Measurements from ENCODE around the gene SLC12A2. TPM values are rescaled to one million over a fixed set of nuclear protein-coding genes. Genes with fewer than 3 reads are reported as not detected.

Gene SLC12A2
- total and polyA plus RNA-seq, 4 donors: 32.0 to 198 (median 86.0) TPM

- Histone ChIP-seq H3K4me3 (ENCODE audit: low read depth, low read length) (no peak overlapping the region), H3K36me3 (ENCODE audit: control insufficient read depth, insufficient read depth, low read length) (peaks cover 4% of the 10 kb centered on the region), H3K27ac (ENCODE audit: low read depth, low read length) (no peak overlapping the region), H3K27me3 (ENCODE audit: control insufficient read depth, insufficient read depth, low read length) (no peaks in the 10 kb centered on the region), H3K9me3 (ENCODE audit: control insufficient read depth, insufficient read depth, low read length) (no peaks in the 10 kb centered on the region), H3K4me1 (ENCODE audit: control insufficient read depth, insufficient read depth, low read length) (no peaks in the 10 kb centered on the region)
- no peak for DNase-seq (ENCODE audit: low read depth in 4 of 6, low spot score in 6 of 6)
- no CpG with 5 or more reads among the region's 2 CpGs for WGBS (ENCODE audit: insufficient coverage)
Observed at GRCh38 chr5:128146671-128147070, 63.1 kb downstream of the SLC12A2 start.

GRCh38 chr5:128154943-128155342 lies 71.4 kb downstream of the SLC12A2 start:
- H3K36me3 ChIP-seq (ENCODE audit: control insufficient read depth, insufficient read depth, low read length): peaks cover 4% of the 10 kb centered on the region
- WGBS (ENCODE audit: insufficient coverage): 100% methylated on average over 1 of the region's 3 CpGs
- no peaks in the 10 kb centered on the region for H3K9me3 ChIP-seq (ENCODE audit: control insufficient read depth, insufficient read depth, low read length)
- H3K4me1 ChIP-seq (ENCODE audit: control insufficient read depth, insufficient read depth, low read length): no peaks in the 10 kb centered on the region
- H3K27ac ChIP-seq (ENCODE audit: low read depth, low read length): no peak overlapping the region
- H3K27me3 ChIP-seq (ENCODE audit: control insufficient read depth, insufficient read depth, low read length): no peaks in the 10 kb centered on the region
- no peak for DNase-seq (ENCODE audit: low read depth in 4 of 6, low spot score in 6 of 6)
- no peak overlapping the region for H3K4me3 ChIP-seq (ENCODE audit: low read depth, low read length)

- peaks cover 4% of the 10 kb centered on the region for H3K36me3 ChIP-seq (ENCODE audit: control insufficient read depth, insufficient read depth, low read length)
- no peak overlapping the region for H3K4me3 ChIP-seq (ENCODE audit: low read depth, low read length)
- H3K9me3 ChIP-seq (ENCODE audit: control insufficient read depth, insufficient read depth, low read length): no peaks in the 10 kb centered on the region
- H3K27ac ChIP-seq (ENCODE audit: low read depth, low read length): no peak overlapping the region
- no peak for DNase-seq (ENCODE audit: low read depth in 4 of 6, low spot score in 6 of 6)
- H3K27me3 ChIP-seq (ENCODE audit: control insufficient read depth, insufficient read depth, low read length): no peaks in the 10 kb centered on the region
- H3K4me1 ChIP-seq (ENCODE audit: control insufficient read depth, insufficient read depth, low read length): no peaks in the 10 kb centered on the region
Observed at GRCh38 chr5:128155776-128156175, 72.2 kb downstream of the SLC12A2 start.

- 100% methylated on average over 2 of the region's 3 CpGs for WGBS (ENCODE audit: insufficient coverage)
- Histone ChIP-seq H3K4me1 (ENCODE audit: control insufficient read depth, insufficient read depth, low read length) (no peaks in the 10 kb centered on the region), H3K36me3 (ENCODE audit: control insufficient read depth, insufficient read depth, low read length) (peaks cover 4% of the 10 kb centered on the region), H3K9me3 (ENCODE audit: control insufficient read depth, insufficient read depth, low read length) (no peaks in the 10 kb centered on the region), H3K27me3 (ENCODE audit: control insufficient read depth, insufficient read depth, low read length) (no peaks in the 10 kb centered on the region), H3K4me3 (ENCODE audit: low read depth, low read length) (no peak overlapping the region), H3K27ac (ENCODE audit: low read depth, low read length) (no peak overlapping the region)
- DNase-seq (ENCODE audit: low read depth in 4 of 6, low spot score in 6 of 6): no peak
Observed at GRCh38 chr5:128156521-128156920, 73.0 kb downstream of the SLC12A2 start.

GRCh38 chr5:128158342-128158741 lies 74.8 kb downstream of the SLC12A2 start:
- no peak for DNase-seq (ENCODE audit: low read depth in 4 of 6, low spot score in 6 of 6)
- no peak overlapping the region for H3K4me3 ChIP-seq (ENCODE audit: low read depth, low read length)
- no peaks in the 10 kb centered on the region for H3K27me3 ChIP-seq (ENCODE audit: control insufficient read depth, insufficient read depth, low read length)
- no peaks in the 10 kb centered on the region for H3K9me3 ChIP-seq (ENCODE audit: control insufficient read depth, insufficient read depth, low read length)
- H3K4me1 ChIP-seq (ENCODE audit: control insufficient read depth, insufficient read depth, low read length): no peaks in the 10 kb centered on the region
- peaks cover under 1% of the 10 kb centered on the region for H3K36me3 ChIP-seq (ENCODE audit: control insufficient read depth, insufficient read depth, low read length)
- no peak overlapping the region for H3K27ac ChIP-seq (ENCODE audit: low read depth, low read length)
- 40% methylated on average over 1 of the region's 3 CpGs for whole genome bisulfite sequencing (ENCODE audit: insufficient coverage)

GRCh38 chr5:128163991-128164390 lies 80.4 kb downstream of the SLC12A2 start:
- Histone ChIP-seq H3K4me3 (ENCODE audit: low read depth, low read length) (no peak overlapping the region), H3K27ac (ENCODE audit: low read depth, low read length) (no peak overlapping the region), H3K36me3 (ENCODE audit: control insufficient read depth, insufficient read depth, low read length) (no peaks in the 10 kb centered on the region), H3K9me3 (ENCODE audit: control insufficient read depth, insufficient read depth, low read length) (no peaks in the 10 kb centered on the region), H3K27me3 (ENCODE audit: control insufficient read depth, insufficient read depth, low read length) (no peaks in the 10 kb centered on the region), H3K4me1 (ENCODE audit: control insufficient read depth, insufficient read depth, low read length) (no peaks in the 10 kb centered on the region)
- WGBS (ENCODE audit: insufficient coverage): no CpG with 5 or more reads among the region's 2 CpGs
- no peak for DNase-seq (ENCODE audit: low read depth in 4 of 6, low spot score in 6 of 6)

- no CpG with 5 or more reads among the region's 2 CpGs for WGBS (ENCODE audit: insufficient coverage)
- H3K27ac ChIP-seq (ENCODE audit: low read depth, low read length): no peak overlapping the region
- H3K9me3 ChIP-seq (ENCODE audit: control insufficient read depth, insufficient read depth, low read length): no peaks in the 10 kb centered on the region
- no peak for DNase-seq (ENCODE audit: low read depth in 4 of 6, low spot score in 6 of 6)
- no peaks in the 10 kb centered on the region for H3K27me3 ChIP-seq (ENCODE audit: control insufficient read depth, insufficient read depth, low read length)
- no peaks in the 10 kb centered on the region for H3K4me1 ChIP-seq (ENCODE audit: control insufficient read depth, insufficient read depth, low read length)
- no peaks in the 10 kb centered on the region for H3K36me3 ChIP-seq (ENCODE audit: control insufficient read depth, insufficient read depth, low read length)
- H3K4me3 ChIP-seq (ENCODE audit: low read depth, low read length): no peak overlapping the region
Observed at GRCh38 chr5:128169401-128170017, 85.9 kb downstream of the SLC12A2 start.

GRCh38 chr5:128172102-128172501 lies 88.5 kb downstream of the SLC12A2 start:
- no peak for DNase-seq (ENCODE audit: low read depth in 4 of 6, low spot score in 6 of 6)
- no peak overlapping the region for H3K27ac ChIP-seq (ENCODE audit: low read depth, low read length)
- H3K27me3 ChIP-seq (ENCODE audit: control insufficient read depth, insufficient read depth, low read length): no peaks in the 10 kb centered on the region
- no peaks in the 10 kb centered on the region for H3K9me3 ChIP-seq (ENCODE audit: control insufficient read depth, insufficient read depth, low read length)
- no peaks in the 10 kb centered on the region for H3K36me3 ChIP-seq (ENCODE audit: control insufficient read depth, insufficient read depth, low read length)
- WGBS (ENCODE audit: insufficient coverage): no CpG with 5 or more reads among the region's 1 CpG
- H3K4me3 ChIP-seq (ENCODE audit: low read depth, low read length): no peak overlapping the region
- H3K4me1 ChIP-seq (ENCODE audit: control insufficient read depth, insufficient read depth, low read length): no peaks in the 10 kb centered on the region

GRCh38 chr5:128174951-128175350 lies 91.4 kb downstream of the SLC12A2 start:
- Histone ChIP-seq H3K4me3 (ENCODE audit: low read depth, low read length) (no peak overlapping the region), H3K36me3 (ENCODE audit: control insufficient read depth, insufficient read depth, low read length) (no peaks in the 10 kb centered on the region), H3K27me3 (ENCODE audit: control insufficient read depth, insufficient read depth, low read length) (no peaks in the 10 kb centered on the region), H3K4me1 (ENCODE audit: control insufficient read depth, insufficient read depth, low read length) (no peaks in the 10 kb centered on the region), H3K27ac (ENCODE audit: low read depth, low read length) (no peak overlapping the region), H3K9me3 (ENCODE audit: control insufficient read depth, insufficient read depth, low read length) (no peaks in the 10 kb centered on the region)
- whole genome bisulfite sequencing (ENCODE audit: insufficient coverage): no CpG with 5 or more reads among the region's 2 CpGs
- DNase-seq (ENCODE audit: low read depth in 4 of 6, low spot score in 6 of 6): no peak

GRCh38 chr5:128192368-128192767 lies 108.8 kb downstream of the SLC12A2 start:
- Histone ChIP-seq H3K9me3 (ENCODE audit: control insufficient read depth, insufficient read depth, low read length) (peaks cover 1% of the 10 kb centered on the region), H3K27me3 (ENCODE audit: control insufficient read depth, insufficient read depth, low read length) (no peaks in the 10 kb centered on the region), H3K4me3 (ENCODE audit: low read depth, low read length) (no peak overlapping the region), H3K4me1 (ENCODE audit: control insufficient read depth, insufficient read depth, low read length) (no peaks in the 10 kb centered on the region), H3K36me3 (ENCODE audit: control insufficient read depth, insufficient read depth, low read length) (no peaks in the 10 kb centered on the region), H3K27ac (ENCODE audit: low read depth, low read length) (no peak overlapping the region)
- WGBS (ENCODE audit: insufficient coverage): 75% methylated on average over 1 of the region's 2 CpGs
- no peak for DNase-seq (ENCODE audit: low read depth in 4 of 6, low spot score in 6 of 6)

Data from spinal cord (tissue), 10 donors.